Stimulated activated CD8-positive, alpha-beta memory T cell treated with anti-CD3 and anti-CD28 coated beads, Interleukin-15, amount 100 ng/mL, for 4 hours (primary cell): ENCODE results near the gene PRR4.

Experiments used
- DNase-seq, 2 donors: peaks; one replicate each; pipeline ENCODE4 v3.0.0-alpha.2; 2020; ENCODE audit warnings: low read depth in 2 of 2

PRR4 gene

DNA sequence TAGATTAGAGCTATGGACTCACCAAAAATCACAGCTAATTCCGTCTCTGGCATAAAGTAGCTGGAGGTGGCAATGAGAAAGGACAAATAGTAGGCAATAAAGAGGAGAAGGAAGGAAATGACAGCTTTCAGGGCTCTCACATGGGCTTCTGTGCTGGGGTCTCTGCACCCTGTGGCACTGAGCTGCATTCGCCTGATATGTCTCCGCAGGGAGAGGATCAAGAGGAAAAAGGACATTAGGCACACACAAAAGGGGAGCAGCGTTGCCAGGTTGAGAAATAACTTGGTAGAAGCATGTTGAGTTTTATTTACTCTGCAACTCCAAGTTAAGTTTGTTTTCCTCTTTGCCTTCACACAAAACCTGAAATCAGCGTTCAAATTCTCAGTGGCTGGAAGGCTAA lies 47.5 kb downstream of the PRR4 start:
- no peak for DNase-seq
